Glomerular visceral epithelial cell (primary cell): ENCODE measurements around the gene ZSCAN29.
"Not testable (repeated sequence)": the region's sequence is repeated elsewhere in the genome, so short reads cannot be mapped to it uniquely, and the experiment has no call there.

Source experiments
- DNase-seq: peaks from one replicate; pipeline ENCODE4 v3.0.0-alpha.2; 2016; ENCODE audit errors: extremely low spot score

The ZSCAN29 gene

DNA sequence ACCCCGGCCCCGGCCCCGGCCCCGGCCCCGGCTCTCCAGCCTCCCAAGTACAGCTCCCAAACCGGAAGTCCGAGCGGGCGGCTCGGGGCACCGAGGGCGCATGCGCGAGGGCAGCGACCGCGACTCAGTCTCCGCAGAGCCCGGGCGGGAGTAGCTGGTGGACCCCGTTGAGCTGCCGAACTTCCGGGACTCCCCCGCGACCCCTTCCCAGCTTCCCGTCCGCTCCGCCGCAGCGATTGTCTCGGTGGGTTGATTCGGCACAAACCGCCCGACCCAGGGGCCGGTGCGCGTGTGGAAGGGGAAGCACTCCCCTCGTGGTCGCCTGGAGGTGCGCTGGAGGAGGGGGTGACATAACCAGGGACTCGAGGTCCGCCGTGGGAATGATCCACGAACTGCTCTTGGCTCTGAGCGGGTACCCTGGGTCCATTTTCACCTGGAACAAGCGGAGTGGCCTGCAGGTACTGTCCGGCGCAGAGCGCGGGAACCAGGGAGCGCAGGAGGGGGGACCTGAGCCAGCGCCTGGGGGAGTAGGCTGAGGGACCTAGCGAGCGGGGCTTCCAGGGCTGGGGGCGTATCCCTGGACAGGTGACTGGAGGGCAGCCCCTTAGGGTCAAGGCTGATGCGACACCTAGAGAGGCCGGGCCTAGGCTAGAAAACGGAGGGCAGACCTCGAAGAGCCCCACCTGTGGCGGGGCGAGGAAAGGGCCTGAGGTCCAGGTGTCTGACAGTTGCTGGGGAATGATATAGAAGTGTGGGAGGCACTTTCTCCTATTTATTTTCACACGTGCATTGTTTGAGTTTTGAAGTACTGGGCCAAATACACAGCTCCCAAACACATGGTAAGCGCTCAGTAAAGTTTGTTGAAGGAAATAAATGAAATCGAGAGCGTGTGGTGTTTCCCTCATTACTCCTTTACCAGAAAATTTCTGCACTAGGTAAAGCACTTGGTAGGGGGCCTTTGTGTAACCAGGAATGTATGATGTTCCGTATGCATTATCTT lies at the start of gene ZSCAN29, which contains the start of gene TUBGCP4:
ZSCAN29 (minus strand) TSS at position 69 of the 1,000 bp plus-strand sequence. CDS start 1,130 bp downstream, outside the sequence.
TUBGCP4 (plus strand) TSS at position 127 of the 1,000 bp plus-strand sequence; CDS start at position 381, 254 bp downstream.
- peak; percentile 86 for DNase-seq

DNA sequence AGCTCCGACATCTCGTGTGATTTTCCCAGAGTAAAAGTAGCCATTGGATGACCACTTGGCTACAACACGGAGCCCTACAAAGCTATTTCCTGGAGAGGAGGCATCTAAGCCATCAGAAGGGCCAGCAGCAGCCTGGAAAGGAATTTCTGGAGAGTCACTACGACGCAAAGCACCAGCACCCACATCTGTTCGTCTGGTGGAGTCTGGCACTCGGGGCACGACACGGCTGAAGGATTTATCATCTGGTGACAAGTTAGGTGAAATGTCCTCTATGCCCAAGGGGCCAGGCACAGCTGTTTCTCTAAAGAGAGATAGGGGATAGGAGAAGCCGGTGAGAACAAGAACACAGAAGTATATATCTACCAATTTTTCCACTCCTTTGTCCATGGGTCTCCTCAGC lies 49.6 kb upstream of the ZSCAN29 start:
- no peak for DNase-seq

DNA sequence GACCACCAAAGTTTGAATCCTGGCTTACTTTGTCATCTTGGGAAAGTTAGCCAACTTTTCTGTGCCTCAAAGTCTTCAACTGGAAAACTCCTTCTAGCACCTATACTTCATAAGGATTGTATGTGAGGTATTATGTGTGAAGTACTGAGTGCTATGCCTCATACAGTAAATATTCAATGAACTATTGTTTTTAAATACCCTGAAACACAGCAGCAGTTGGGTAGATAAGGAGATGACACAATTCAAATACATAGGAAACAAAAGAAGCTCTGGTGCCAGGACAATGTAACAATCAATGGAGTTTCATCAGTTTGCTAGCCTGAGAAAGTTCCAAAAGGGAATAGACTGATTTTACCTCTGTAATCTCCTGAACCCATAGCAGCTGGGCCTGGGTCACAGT lies 43.4 kb upstream of the ZSCAN29 start:
- no peak for DNase-seq

DNA sequence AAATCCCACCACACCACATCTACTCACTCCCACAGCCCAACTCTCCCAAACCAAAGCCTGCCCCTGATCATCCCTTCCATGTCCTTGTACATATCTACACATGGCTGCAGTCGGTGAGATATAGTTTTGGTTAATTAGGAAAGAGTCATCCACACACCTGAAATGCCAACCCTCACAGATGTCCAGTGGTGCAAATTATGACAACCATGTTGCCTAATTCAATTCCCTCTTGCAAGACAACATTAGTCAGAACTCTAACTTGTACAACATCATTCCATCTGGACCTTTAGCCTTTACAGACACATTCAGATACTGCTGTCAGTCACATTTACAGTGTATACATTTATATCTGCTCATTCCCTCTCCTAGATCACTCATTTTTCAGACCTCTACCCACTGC lies 41.3 kb upstream of the ZSCAN29 start:
- no peak for DNase-seq

DNA sequence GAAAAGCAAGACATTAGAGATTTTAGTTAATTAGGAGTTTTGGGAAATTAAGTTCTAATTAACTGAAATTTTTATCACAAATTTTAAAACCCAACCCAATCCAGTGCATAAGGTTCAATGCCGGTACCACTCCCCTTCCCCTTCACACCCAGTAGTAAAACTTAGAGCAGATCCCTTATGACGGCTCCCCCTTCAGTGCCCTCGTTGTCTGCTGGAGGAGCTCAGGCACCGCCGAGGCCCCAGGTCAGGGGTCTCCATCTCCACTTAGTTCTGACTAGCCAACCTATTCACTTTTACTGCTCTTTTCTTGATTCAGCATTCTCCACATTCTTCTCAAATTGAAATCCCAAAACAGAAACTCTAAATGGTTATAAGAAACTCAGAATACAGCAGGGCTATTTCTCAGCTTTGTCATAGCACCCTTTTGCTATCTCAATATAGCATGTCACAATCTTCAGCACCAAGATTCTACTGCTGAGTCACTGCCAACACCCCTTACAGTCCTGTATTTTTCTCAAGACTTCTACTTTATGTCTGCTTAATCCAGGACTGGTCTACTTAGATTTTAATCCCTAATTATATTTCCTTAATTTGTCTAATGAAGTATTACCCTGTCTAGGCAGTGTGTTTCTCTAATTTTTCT lies 39.9 kb upstream of the ZSCAN29 start:
- DNase-seq, result no peak

DNA sequence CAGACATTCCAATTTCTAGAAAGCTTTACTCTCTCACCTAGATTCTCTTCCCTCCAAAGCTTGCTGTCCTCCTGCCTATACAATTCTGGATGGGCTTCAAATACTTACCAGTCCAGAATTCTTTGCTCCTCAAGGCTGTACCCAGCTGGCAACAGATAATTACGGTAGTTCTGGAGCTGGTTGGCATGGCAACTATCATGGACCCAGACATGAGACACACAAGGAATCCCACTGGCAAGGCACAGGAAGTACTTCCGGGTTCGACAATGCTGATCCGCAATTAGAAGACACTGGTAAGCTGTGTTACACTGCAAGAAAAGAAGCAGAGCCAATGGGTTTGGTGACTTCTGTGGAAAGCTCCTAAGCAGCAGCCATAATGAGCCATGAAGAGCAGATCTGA lies 37.9 kb upstream of the ZSCAN29 start:
- DNase-seq, result no peak

DNA sequence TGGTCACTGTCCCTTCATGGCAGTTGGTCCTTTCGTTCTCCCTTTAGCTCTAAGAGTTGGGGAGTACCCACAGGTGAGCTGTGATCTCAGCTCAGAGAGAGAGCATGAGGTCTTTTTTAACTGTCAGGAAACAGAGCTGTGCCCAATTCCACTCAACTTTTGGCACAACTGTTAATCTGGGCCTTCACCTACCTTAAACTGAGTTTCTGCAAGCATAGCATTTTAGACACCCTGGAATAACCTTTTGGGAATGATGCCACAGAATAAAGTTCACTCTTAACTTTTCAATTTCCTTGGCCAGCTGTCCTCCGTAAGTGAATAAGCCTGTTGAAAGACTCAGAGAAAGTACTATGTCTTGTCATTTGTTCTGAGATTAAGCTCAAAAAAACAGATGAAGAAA lies 36.0 kb upstream of the ZSCAN29 start:
- no peak for DNase-seq

DNA sequence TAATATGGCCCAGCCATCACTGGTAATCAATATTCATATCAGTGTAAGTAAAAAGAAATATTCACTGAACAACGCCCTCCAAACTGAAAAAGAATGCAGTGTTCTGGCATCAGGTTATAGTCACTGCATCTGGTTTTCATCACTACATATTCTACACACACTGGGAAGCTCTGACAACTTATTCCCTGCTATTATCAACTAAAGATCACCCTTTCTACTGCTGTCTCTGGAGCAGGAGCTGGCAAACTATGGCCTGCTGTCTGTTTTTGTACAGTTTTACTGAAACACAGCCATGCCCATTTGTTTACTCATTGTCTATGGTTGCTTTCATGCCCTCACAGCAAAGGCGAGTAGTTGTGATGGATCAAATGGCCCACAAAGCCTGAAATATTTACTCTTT lies 35.3 kb upstream of the ZSCAN29 start:
- no peak for DNase-seq

DNA sequence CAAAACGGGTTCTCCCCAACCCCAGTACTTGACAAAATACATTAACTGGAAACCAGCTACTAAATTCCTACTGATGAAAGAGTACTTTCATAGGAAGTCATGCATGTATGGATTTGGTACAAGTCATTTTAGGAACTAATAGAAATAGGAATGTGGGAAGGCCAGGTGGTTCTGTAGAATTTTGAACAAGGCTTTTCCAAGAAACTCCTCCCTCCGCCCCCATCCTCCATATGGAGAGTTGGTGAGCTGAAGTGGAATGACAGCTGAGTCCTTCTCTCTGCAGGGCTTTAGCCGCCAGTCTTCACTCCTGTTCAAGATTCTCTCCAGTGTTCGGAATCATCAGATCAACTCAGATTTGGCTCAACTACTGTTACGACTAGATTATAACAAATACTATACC lies 33.3 kb upstream of the ZSCAN29 start:
- no peak for DNase-seq

DNA sequence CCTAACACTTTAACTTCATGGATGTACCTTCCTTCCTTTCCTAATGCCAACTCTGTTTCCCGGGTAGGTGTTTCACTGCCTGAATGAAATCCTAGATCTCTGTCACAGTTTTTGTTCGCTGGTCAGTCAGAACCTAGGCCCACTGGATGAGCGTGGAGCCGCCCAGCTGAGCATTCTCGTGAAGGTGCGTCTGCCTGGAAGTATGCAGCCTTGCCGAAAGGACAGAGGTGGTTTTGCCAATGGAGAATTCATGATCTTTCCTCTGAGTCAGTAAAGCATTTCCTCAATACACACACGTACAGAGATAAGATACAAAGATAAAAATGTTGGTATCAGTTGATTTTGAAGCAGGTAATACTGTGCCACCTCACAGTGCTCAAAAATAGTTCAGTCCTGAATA lies 32.8 kb upstream of the ZSCAN29 start:
- no peak for DNase-seq

DNA sequence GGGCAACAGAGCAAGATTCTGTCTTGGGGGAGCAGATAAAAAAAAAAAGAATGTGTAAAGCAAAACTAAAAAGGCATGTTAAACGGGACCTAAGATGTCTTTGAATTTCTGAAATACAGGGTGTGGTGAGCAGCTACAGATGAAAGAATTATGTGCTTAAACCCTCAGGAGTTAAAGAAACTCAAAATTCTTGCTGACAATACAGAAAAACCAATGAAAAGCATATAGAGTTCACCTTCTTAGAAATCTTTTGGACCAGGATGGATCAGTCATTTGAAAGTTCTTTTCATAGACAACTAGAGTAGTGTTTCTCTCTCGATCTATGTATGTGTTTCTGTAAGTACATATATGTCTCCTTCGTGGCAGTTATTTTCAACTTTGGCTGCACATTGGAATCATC lies 31.4 kb upstream of the ZSCAN29 start:
- DNase-seq, result no peak

DNA sequence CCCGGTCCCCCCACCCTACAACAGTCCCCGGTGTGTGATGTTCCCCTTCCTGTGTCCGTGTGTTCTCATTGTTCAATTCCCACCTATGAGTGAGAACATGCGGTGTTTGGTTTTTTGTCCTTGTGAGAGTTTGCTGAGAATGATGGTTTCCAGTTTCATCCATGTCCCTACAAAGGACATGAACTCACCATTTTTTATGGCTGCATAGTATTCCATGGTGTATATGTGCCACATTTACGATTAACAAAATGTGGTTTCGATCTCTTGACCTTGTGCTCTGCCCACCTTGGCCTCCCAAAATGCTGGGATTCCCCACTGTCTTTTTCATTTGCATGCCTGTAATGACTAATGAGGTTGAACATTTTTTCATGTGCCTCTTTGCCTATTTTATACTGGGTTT lies 22.7 kb upstream of the ZSCAN29 start:
- not testable (repeated sequence) for DNase-seq

DNA sequence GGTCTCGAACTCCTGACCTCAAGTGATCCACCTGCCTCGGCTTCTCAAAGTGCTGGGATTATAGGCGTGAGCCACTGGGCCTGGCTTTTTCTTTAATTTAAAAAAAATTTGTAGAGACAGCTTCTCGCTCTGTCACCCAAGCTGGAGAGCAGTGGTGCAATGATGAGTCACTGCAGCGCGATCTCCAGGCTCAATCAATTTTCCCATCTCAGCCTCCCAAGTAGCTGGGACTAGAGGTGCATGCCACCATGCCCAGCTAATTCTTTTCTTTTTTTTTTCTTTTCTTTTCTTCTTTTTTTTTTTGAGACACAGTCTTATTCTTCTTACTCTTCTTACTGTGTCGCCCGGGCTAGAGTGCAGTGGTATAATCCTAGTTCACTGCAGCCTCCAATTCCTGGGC lies 19.9 kb upstream of the ZSCAN29 start:
- DNase-seq, result no peak

DNA sequence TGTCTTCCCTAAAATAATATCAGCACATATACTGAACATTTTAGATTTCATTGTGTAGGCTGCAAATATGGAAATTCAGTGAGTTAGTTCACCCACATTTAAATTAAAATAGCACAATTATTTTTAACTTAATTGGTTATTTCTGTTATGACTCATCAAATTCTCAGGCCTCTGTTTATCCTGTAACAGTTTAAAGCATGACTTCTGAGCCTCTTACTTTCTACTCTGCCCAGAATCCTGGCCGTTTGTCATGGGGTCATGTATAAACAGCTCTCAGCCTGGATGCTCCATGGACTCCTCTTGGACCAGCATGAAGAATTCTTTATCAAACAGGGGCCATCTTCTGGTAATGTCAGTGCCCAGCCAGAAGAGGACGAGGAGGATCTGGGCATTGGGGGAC lies 12.2 kb upstream of the ZSCAN29 start:
- DNase-seq, result no peak

DNA sequence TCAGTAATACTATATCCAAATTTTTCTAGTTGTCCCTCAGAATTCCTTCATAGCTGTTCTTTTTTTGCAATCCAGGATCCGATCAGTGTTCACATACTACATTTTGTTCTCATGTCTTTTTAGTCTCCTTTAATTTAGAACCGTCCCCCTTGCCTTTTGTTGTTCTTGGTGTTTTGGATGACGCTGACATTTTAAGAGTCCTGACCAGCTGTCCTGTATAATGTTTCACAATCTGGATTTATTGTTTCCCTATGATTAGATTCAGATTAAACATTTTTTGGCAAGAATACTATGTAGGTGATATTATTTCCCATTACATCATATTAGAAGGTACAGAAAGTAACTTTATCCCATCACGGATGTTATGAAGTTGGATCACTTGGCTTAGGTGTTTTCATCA lies 11.5 kb upstream of the ZSCAN29 start:
- no peak for DNase-seq

DNA sequence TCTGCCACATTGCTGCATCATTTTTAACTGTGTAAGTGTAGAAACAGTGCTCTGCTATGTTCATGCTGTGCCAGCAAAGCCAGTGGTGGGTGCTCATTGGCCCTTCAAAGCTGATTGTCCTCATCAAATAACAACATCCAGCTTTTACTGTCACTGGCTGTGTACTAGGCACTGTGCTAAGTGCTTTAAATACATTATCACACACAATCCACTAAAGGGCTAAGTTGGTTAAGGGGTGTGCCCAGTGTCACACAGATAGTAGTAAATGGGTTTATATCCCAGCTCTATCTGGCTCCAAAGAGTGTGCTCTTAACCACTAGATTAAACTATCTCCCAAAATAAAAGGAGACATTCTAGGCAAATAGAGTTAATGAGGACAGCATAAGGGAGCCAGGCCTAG lies 7.8 kb upstream of the ZSCAN29 start:
- DNase-seq, result no peak

DNA sequence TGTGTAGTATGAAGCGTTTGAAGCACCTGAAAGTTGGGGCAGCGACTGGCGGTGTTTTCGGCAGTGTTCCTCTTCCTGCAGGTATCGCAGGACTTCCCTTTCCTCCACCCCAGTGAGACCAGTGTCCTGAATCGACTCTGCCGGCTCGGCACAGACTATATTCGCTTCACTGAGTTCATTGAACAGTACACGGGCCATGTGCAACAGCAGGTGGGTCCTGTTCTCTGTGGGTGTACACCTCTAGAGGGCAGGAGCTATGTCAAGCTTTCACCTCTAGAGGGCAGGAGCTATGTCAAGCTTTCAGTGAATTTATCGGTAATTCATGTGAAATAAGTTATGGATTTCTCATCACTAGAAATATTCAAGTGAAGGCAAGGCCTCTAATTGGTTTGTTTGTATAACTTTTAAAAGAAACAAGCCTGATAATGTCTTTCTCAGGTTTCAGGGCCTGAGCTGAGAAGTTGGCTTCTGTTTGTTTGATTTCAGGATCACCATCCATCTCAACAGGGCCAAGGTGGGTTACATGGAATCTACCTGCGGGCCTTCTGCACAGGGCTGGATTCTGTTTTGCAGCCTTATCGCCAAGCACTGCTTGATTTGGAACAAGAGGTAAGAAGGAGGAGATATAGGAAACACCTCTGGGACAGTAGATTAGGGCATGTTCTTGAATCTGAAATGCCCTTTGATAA lies 5.3 kb upstream of the ZSCAN29 start:
- peak; percentile 26 for DNase-seq

DNA sequence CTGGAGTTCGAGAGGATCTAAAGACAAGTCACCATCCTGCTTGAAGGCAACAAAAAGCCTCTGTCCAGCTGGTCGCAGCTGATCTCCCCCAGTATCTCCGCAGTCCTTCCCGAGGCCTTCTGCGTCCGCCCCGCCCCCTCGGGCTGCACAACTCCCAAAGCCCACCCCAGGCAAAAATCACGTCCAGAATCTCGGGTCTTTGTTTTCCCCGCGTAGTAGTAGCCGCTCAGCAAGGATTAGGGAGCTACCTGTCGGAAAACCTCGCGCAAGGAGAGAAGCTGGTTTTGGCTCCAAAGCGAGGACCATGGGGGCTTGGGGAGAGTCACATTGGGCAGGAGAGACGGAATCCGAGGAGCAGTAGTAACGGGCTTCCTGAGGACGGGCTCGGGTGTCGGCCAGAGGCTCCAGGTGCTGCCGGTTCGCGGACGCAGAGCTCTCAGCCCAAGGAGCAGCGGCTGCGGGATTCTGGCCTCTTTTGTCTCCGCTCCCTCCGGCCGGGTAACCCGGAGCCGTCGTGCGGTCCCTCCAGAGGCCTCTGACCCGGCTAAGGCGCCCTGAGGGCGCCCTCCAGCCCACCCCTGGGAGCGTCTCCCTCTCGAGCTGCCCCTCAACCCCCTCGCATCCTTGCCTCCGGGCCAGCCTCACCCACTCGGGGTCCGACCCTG lies 401 bp downstream of the ZSCAN29 start:
- DNase-seq, result peak; percentile 33

DNA sequence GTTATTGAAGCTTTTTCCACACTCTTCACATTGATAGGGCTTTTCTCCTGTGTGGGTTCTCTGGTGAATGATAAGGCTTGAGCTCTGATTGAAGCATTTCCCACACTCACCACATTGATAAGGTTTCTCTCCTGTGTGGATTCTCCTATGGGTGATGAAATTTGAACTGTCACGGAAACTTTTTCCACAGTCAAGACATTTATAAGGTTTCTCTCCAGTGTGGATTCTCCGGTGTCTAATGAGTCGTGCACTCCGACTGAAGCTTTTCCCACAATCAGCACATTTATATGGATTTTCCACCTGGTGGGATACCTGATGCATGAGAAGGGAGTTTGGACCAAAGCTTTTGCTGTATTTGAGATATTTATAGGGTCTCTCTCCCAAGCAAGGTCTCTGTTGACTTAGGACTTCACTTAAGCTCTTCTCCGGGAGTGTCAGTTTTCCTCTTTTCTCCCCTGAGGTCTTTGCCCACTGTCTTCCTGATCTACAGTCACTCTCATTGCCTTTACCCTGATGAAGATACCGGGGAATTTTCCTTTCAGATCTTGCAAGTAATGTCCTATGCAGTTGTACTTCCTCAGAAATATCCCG lies 9.4 kb downstream of the ZSCAN29 start:
- no peak for DNase-seq

DNA sequence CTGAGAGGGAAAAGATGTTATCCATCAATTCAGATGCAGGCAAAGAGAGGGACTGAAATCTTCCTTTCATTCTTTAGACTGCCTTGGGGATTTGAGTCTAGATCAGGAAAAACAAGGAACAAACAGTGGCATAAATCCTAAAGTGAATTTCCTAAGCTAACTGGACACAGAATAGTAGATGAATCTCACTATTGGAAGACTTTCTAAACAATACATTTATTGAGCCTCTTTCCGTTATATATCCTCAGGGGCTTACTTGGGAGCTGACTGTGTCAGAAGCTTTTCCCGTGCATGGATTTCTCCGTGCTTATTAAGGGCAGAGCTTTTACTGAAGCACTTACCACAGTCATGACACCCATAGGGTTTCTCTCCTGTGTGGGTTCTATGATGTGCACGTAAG lies 10.0 kb downstream of the ZSCAN29 start:
- no peak for DNase-seq

DNA sequence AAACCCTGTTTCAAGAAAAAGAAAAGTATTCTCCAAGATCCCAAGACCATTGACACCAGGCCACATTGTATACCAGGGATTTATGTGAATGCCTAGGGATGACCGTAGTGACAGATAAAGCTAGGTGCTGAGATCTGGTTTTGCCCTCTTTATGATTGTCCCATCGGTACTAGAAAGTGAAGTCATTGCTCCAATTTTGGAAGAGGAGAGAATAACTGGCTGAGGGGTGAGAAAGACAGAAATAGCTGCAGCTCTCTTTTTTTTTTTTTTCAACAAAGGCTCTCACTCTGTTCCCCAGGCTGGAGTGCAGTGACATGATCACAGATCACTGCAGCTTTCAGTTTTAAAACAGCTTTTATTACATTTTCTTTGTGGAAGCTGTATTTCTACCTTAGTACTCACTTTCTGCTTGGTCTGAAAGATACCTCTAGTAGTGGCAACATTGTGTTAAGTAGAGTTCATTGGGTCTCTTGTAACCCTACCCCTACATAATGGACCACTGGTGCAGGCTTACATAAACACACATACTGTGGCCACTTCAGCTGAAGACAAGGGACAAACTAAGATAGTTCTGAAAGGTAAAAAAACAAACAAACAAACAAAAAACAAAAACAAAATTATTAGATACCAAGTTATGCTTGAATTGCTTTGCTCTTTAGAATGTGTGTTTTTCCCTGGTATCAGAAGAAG lies 18.0 kb downstream of the ZSCAN29 start:
- no peak for DNase-seq
